SK-N-SH (cell line): ENCODE measurements around the gene TSC1. TPM values are rescaled to one million over a fixed set of nuclear protein-coding genes. Genes with fewer than 3 reads are reported as not detected.

Experiments used
- CTCF ChIA-PET: fragments of 300-600, 350-600 bp; formaldehyde crosslinking; extraction: SDS; loops from one replicate; lab custom pipeline; 2021; lab: Yijun Ruan, JAX
- POLR2A ChIA-PET: fragments of 350-600 bp; sonication (Branson Sonifier 250); formaldehyde crosslinking; extraction: SDS; loops from one replicate; lab custom pipeline; 2020; ENCODE audit warnings: antibody characterized with exemption, inconsistent platforms; lab: Yijun Ruan, JAX
- DNase-seq: peaks from one replicate; pipeline ENCODE4 v3.0.0; 2012
- H2AFZ ChIP-seq: fragments of 200-600 bp; sonication (generic); 2 replicates; pipeline ENCODE4 v1.8.1; 2016; ENCODE audit warnings: antibody characterized with exemption, mild to moderate bottlenecking, low read depth
- H3F3A ChIP-seq: fragments of 200-600 bp; sonication (generic); replicated peaks from 2 replicates; pipeline ENCODE3; 2016; ENCODE audit warnings: antibody characterized with exemption, mild to moderate bottlenecking; ENCODE audit not compliant: insufficient read depth
- H3K27ac ChIP-seq, 2 experiments: fragments of 200-500 bp in 1 of 2; fragments of 200-600 bp in 1 of 2; sonication (Bioruptor generic) in 1 of 2; sonication (generic), shearing (Covaris generic) in 1 of 2; 2 replicates each; pipeline versions ENCODE4 v1.5.1 to v1.6.1; 2014 to 2016; ENCODE audit warnings: low read depth in 2 of 2, inconsistent platforms in 1 of 2, low read length in 1 of 2, mild to moderate bottlenecking in 1 of 2, mixed read lengths in 1 of 2
- H3K27me3 ChIP-seq: fragments of 200-600 bp; sonication (generic), shearing (Covaris generic); 2 replicates; pipeline ENCODE4 v1.6.1; 2016; ENCODE audit warnings: mixed run types; ENCODE audit not compliant: insufficient read depth
- H3K36me3 ChIP-seq, 2 experiments: fragments of 200-500 bp in 1 of 2; fragments of 200-600 bp in 1 of 2; sonication (Bioruptor generic) in 1 of 2; sonication (generic) in 1 of 2; replicated peaks in 1 of 2; 2 replicates each; pipeline versions ENCODE3 to v1.5.1; 2014 to 2016; ENCODE audit warnings: low read length in 1 of 2, mild to moderate bottlenecking in 1 of 2; ENCODE audit not compliant: insufficient read depth in 2 of 2, control insufficient read depth in 1 of 2
- H3K4me1 ChIP-seq, 2 experiments: fragments of 200-500 bp in 1 of 2; fragments of 200-600 bp in 1 of 2; sonication (Bioruptor generic) in 1 of 2; sonication (generic), shearing (Covaris generic) in 1 of 2; 2 replicates each; pipeline versions ENCODE4 v1.5.1 to v1.6.1; 2014 to 2016; ENCODE audit warnings: low read depth in 1 of 2, low read length in 1 of 2, mixed run types in 1 of 2; ENCODE audit not compliant: insufficient read depth in 2 of 2, control insufficient read depth in 1 of 2
- H3K4me2 ChIP-seq: fragments of 200-600 bp; sonication (generic), shearing (Covaris generic); 2 replicates; pipeline ENCODE4 v1.6.1; 2017; ENCODE audit warnings: mixed run types
- H3K4me3 ChIP-seq, 2 experiments: fragments of 200-500 bp in 1 of 2; fragments of 200-600 bp in 1 of 2; sonication (Bioruptor generic) in 1 of 2; sonication (generic), shearing (Covaris generic) in 1 of 2; 2 replicates each; pipeline versions ENCODE4 v1.5.1 to v1.8.1; 2014 to 2016; ENCODE audit warnings: low read depth in 2 of 2, inconsistent platforms in 1 of 2, low read length in 1 of 2, mild to moderate bottlenecking in 1 of 2, mixed read lengths in 1 of 2, moderate library complexity in 1 of 2
- H3K79me2 ChIP-seq: fragments of 200-600 bp; sonication (generic); 2 replicates; pipeline ENCODE4 v1.8.1; 2017; ENCODE audit warnings: mild to moderate bottlenecking; ENCODE audit not compliant: insufficient read depth
- H3K9ac ChIP-seq: fragments of 200-600 bp; sonication (generic); 2 replicates; pipeline ENCODE4 v1.6.1; 2017; ENCODE audit warnings: mixed run types
- H3K9me2 ChIP-seq: fragments of 200-600 bp; sonication (generic); 2 replicates; pipeline ENCODE4 v1.6.1; 2017; ENCODE audit warnings: mixed run types
- H3K9me3 ChIP-seq: fragments of 200-600 bp; sonication (generic); 2 replicates; pipeline ENCODE4 v1.6.1; 2017; ENCODE audit warnings: mixed run types, mild to moderate bottlenecking, moderate library complexity
- H4K20me1 ChIP-seq: fragments of 200-600 bp; sonication (generic); 2 replicates; pipeline ENCODE4 v1.6.1; 2017; ENCODE audit warnings: mild to moderate bottlenecking, mixed run types; ENCODE audit not compliant: insufficient read depth
- FOXJ3 ChIP-seq: sonication (generic); formaldehyde crosslinking; IDR thresholded peaks from 2 replicates; pipeline ENCODE4 v1.5.1; 2020; ENCODE audit warnings: mild to moderate bottlenecking, missing genetic modification reagents
- POLR2AphosphoS5 ChIP-seq: IDR thresholded peaks from 2 replicates; pipeline ENCODE4 v1.6.1; 2012; ENCODE audit warnings: low read depth, low read length
- SIN3A ChIP-seq: IDR thresholded peaks from 2 replicates; pipeline ENCODE4 v1.6.1; 2012; ENCODE audit warnings: low read depth, mild to moderate bottlenecking, low read length, moderate library complexity, borderline replicate concordance
- TAF1 ChIP-seq: IDR thresholded peaks from 2 replicates; pipeline ENCODE4 v1.6.1; 2012; ENCODE audit warnings: low read depth, mild to moderate bottlenecking, low read length, moderate library complexity, borderline replicate concordance
- WGBS: methylation state at CpG from one replicate; pipeline ENCODE4 v1.1.6; 2017; ENCODE audit warnings: low lambda C conversion rate; 5-methylcytosine and 5-hydroxymethylcytosine counted together
- polyA plus RNA-seq, 3 experiments: library from polyadenylated mRNA; depleted of rRNA; stranded (reverse); fragments of >200 nt; gene quantifications; 2 replicates each; pipeline ENCODE4 v1.2.3, GENCODE V29; 2012
- TF ChIP-seq, protein P1 (sequence below): IDR thresholded peaks from 2 replicates; pipeline ENCODE4 v1.6.1; 2012; ENCODE audit warnings: mild to moderate bottlenecking, low read depth, low read length, moderate library complexity
- TF ChIP-seq, protein P2 (sequence below): IDR thresholded peaks from 2 replicates; pipeline ENCODE4 v1.4.0; 2012; ENCODE audit warnings: low read depth, borderline replicate concordance
- TF ChIP-seq, protein P3 (sequence below): fragments of 150-350 bp; IDR thresholded peaks from 2 replicates; pipeline ENCODE4 v1.6.1; 2016; ENCODE audit warnings: mild to moderate bottlenecking, low read depth, low read length

The TSC1 gene
- polyA plus RNA-seq, 1 of the 3 experiments (the other 2 are of a cell fraction): 18.3 TPM

DNA sequence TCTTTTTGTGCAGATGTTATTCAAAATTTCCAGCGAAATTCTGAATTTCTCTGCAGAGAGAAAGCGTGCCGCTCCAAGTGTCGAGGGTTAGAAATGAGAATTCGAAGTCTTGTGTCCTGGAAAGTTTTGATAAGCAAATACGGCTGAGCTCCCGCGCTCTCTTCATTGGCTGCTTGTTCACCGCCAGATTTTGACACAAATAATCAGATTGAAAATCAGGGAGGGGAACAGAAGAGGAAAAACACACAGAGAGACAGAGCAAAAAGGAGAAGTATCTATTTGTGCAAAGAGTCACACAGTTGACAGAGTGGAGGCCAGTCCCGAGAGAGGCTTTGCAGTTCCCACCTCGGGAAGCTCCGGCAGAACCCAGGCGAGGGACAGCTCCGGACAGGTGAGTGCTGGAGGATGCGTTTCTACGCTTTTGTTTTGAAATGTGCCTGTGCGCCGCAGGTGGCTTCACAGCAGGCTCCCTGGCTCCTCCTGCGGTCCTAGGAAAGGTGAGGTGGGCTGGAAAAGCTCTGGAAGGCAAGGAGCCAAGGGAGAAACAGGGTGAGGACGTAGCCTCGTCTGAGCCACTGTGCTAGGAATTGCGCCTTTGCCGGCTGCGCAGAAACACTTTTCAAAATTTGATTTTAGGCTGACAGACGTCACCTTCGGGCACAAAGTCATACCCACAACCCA, 34.2 kb upstream of the TSC1 start, which contains the start of gene GFI1B:
Gene GFI1B, plus strand, starts transcription at position 244 of the 681 bp plus-strand sequence. CDS start 7,985 bp downstream, outside the sequence.
- Histone ChIP-seq H4K20me1 (no peaks in the 10 kb centered on the region), H2AFZ (no peak within 1 kb of the TSS), H3K9me2 (no peaks in the 10 kb centered on the region), H3K4me1 (peaks cover 0 to 7% of the 10 kb centered on the region in 2 experiments; a peak in 1 of 4 replicates), H3K79me2 (no peaks in the 10 kb centered on the region), H3K4me3 (no peak within 1 kb of the TSS; a peak in 2 of 4 replicates), H3K9me3 (no peaks in the 10 kb centered on the region), H3K27ac (no peak within 1 kb of the TSS), H3K36me3 (no peaks in the 10 kb centered on the region), H3F3A (no peaks in the 10 kb centered on the region), H3K27me3 (peaks cover 70% of the 10 kb centered on the region), H3K4me2 (peak within 1 kb of the TSS; percentile 19; the same call in 1 of the 2 replicates), H3K9ac (no peak within 1 kb of the TSS)
- ChIA-PET CTCF (interaction anchor here (0.7 to 7.4 kb wide), 25 partner anchors 9 to 179 kb away, joined by 3 to 43 read pairs (median 6); partner anchors contain the start of genes AK8, GTF3C5, SPACA9 and TSC1), POLR2A (no interaction called here)
- TF ChIP-seq TAF1: no peak
- TF ChIP-seq, protein P1, sequence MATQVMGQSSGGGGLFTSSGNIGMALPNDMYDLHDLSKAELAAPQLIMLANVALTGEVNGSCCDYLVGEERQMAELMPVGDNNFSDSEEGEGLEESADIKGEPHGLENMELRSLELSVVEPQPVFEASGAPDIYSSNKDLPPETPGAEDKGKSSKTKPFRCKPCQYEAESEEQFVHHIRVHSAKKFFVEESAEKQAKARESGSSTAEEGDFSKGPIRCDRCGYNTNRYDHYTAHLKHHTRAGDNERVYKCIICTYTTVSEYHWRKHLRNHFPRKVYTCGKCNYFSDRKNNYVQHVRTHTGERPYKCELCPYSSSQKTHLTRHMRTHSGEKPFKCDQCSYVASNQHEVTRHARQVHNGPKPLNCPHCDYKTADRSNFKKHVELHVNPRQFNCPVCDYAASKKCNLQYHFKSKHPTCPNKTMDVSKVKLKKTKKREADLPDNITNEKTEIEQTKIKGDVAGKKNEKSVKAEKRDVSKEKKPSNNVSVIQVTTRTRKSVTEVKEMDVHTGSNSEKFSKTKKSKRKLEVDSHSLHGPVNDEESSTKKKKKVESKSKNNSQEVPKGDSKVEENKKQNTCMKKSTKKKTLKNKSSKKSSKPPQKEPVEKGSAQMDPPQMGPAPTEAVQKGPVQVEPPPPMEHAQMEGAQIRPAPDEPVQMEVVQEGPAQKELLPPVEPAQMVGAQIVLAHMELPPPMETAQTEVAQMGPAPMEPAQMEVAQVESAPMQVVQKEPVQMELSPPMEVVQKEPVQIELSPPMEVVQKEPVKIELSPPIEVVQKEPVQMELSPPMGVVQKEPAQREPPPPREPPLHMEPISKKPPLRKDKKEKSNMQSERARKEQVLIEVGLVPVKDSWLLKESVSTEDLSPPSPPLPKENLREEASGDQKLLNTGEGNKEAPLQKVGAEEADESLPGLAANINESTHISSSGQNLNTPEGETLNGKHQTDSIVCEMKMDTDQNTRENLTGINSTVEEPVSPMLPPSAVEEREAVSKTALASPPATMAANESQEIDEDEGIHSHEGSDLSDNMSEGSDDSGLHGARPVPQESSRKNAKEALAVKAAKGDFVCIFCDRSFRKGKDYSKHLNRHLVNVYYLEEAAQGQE: peak; percentile 70; the same call in 1 of the 2 replicates
- peak; percentile 16 for DNase-seq
- WGBS: 16% methylated on average over 18 of the region's 26 CpGs

DNA sequence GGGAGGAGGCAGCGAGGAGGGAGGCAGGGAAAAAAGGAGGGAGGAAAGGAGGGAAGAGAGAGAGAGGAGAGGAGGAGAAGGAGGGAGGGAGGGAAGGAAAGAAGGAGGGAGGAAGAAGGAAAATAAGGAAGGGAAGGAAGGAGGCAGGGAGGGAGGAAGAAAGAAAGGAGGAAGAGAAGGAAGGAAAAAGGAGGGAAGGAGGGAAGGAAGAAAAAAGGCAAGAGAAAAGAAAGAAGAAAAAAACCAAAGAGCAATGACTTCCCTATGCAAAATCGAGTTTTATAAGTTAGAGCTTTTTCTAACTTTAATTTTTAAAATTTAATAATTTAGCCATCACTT, 33.7 kb upstream of the TSC1 start:
- no peak overlapping the region for H3K27ac ChIP-seq
- no peaks in the 10 kb centered on the region for H3F3A ChIP-seq
- peaks cover 0 to 7% of the 10 kb centered on the region in 2 experiments; a peak in 1 of 4 replicates for H3K4me1 ChIP-seq
- H2AFZ ChIP-seq: no peak overlapping the region
- H3K4me3 ChIP-seq: no peak overlapping the region
- H3K79me2 ChIP-seq: no peaks in the 10 kb centered on the region
- no peaks in the 10 kb centered on the region for H4K20me1 ChIP-seq
- ChIA-PET POLR2A (no interaction called here), CTCF (interaction anchor here (0.6 to 7.4 kb wide), 38 partner anchors 7 to 508 kb away, joined by 3 to 43 read pairs (median 4); partner anchors contain the start of genes AK8, GTF3C5, SPACA9 and TSC1)
- no peaks in the 10 kb centered on the region for H3K9me3 ChIP-seq
- H3K9ac ChIP-seq: no peak overlapping the region
- peaks cover 71% of the 10 kb centered on the region for H3K27me3 ChIP-seq
- no peak overlapping the region for H3K4me2 ChIP-seq
- DNase-seq: no peak
- no peak for TF ChIP-seq FOXJ3 (CRISPR knock-in tag)
- TF ChIP-seq POLR2AphosphoS5: no peak
- TF ChIP-seq SIN3A: no peak
- TF ChIP-seq, protein P2, sequence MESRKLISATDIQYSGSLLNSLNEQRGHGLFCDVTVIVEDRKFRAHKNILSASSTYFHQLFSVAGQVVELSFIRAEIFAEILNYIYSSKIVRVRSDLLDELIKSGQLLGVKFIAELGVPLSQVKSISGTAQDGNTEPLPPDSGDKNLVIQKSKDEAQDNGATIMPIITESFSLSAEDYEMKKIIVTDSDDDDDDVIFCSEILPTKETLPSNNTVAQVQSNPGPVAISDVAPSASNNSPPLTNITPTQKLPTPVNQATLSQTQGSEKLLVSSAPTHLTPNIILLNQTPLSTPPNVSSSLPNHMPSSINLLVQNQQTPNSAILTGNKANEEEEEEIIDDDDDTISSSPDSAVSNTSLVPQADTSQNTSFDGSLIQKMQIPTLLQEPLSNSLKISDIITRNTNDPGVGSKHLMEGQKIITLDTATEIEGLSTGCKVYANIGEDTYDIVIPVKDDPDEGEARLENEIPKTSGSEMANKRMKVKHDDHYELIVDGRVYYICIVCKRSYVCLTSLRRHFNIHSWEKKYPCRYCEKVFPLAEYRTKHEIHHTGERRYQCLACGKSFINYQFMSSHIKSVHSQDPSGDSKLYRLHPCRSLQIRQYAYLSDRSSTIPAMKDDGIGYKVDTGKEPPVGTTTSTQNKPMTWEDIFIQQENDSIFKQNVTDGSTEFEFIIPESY: no peak
- TF ChIP-seq, protein P3, sequence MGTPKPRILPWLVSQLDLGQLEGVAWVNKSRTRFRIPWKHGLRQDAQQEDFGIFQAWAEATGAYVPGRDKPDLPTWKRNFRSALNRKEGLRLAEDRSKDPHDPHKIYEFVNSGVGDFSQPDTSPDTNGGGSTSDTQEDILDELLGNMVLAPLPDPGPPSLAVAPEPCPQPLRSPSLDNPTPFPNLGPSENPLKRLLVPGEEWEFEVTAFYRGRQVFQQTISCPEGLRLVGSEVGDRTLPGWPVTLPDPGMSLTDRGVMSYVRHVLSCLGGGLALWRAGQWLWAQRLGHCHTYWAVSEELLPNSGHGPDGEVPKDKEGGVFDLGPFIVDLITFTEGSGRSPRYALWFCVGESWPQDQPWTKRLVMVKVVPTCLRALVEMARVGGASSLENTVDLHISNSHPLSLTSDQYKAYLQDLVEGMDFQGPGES: no peak
- H3K9me2 ChIP-seq: no peaks in the 10 kb centered on the region
- H3K36me3 ChIP-seq: no peaks in the 10 kb centered on the region
- 12% methylated on average over 2 of the region's 2 CpGs for WGBS
